ENCODE measurements around the gene RAD9B.
A peak's percentile ranks its signal among the peaks of the same experiment; 100 is the strongest.
"Not testable (repeated sequence)": the region's sequence is repeated elsewhere in the genome, so short reads cannot be mapped to it uniquely, and the experiment has no call there.

RAD9B gene

DNA sequence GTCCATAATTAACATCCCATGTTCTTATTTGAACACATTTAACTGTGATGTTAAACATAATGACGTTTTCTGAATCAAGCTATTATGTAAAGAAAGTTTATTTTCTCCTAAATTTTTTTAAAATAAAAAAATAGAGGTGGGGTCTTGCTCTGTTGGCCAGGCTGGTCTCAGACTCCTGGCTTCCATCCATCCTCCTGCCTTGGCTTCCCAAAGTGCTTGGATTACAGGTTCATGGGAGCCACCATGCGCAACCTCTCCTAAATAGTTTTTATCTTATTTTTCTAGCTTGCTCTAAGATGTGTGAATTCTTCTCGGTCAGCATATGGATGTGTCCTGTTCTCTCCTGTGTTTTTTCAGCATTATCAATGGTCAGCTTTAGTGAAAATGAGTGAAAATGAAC lies 3.2 kb downstream of the RAD9B start:
- Mint-ChIP-seq H3K9me3 (peaks cover 2 to 6% of the 10 kb centered on the region in 2 donors), H3K27me3 (no peaks in the 10 kb centered on the region), H3K27ac (no peak overlapping the region), H3K4me1 (peaks cover 8 to 18% of the 10 kb centered on the region in 2 donors), H3K4me3 (no peak overlapping the region), H3K36me3 (peaks cover 5 to 9% of the 10 kb centered on the region in 2 donors)
- DNase-seq (no peak), ATAC-seq (replicated peaks) (no peak)

- no peaks in the 10 kb centered on the region for H3K36me3 Mint-ChIP-seq
- no peaks in the 10 kb centered on the region for H3K4me1 Mint-ChIP-seq
- no peak for ATAC-seq (replicated peaks)
Observed at GRCh38 chr12:110508071-110508586, 6.0 kb downstream of the RAD9B start.

GRCh38 chr12:110513842-110514241 lies 11.7 kb downstream of the RAD9B start:
- no peak for DNase-seq
- no peaks in the 10 kb centered on the region for H3K9me3 Mint-ChIP-seq
- no peaks in the 10 kb centered on the region for H3K27me3 Mint-ChIP-seq
- no peak for ATAC-seq (replicated peaks)
- H3K4me3 Mint-ChIP-seq, result no peak overlapping the region
- H3K27ac Mint-ChIP-seq, result no peak overlapping the region
- no peaks in the 10 kb centered on the region for H3K36me3 Mint-ChIP-seq
- no peaks in the 10 kb centered on the region for H3K4me1 Mint-ChIP-seq

More at GRCh38 chr12:110508071-110508586, 6.0 kb downstream of the RAD9B start:
- Mint-ChIP-seq H3K27me3 (no peaks in the 10 kb centered on the region), H3K4me3 (no peak overlapping the region), H3K9me3 (no peaks in the 10 kb centered on the region), H3K27ac (no peak overlapping the region)
- DNase-seq, result no peak

GRCh38 chr12:110514363-110514762 lies 12.2 kb downstream of the RAD9B start:
- no peaks in the 10 kb centered on the region for H3K9me3 Mint-ChIP-seq
- H3K27ac Mint-ChIP-seq, result no peak overlapping the region
- no peak for ATAC-seq (replicated peaks)
- H3K4me1 Mint-ChIP-seq, result no peaks in the 10 kb centered on the region
- H3K27me3 Mint-ChIP-seq, result no peaks in the 10 kb centered on the region
- DNase-seq, result no peak
- no peaks in the 10 kb centered on the region for H3K36me3 Mint-ChIP-seq
- H3K4me3 Mint-ChIP-seq, result no peak overlapping the region

DNA sequence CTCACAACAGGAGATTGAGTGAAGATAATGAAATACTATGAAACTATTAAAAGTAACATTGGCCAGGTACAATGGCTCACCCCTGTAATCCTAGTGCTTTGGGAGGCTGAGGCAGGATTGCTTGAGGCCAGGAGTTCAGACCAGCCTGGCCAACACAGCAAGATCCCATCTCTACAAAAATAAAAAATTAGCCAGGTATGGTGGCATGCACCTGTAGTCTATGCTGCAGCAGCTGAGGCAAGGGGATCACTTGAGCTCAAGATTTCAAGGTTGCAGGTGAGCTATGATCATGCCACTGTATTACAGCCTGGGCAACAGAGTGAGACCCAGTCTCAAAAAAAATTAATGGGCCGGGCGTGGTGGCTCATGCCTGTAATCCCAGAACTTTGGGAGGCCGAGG lies 14.9 kb downstream of the RAD9B start:
- H3K4me1 Mint-ChIP-seq, result no peaks in the 10 kb centered on the region
- H3K4me3 Mint-ChIP-seq, result no peak overlapping the region
- no peak overlapping the region for H3K27ac Mint-ChIP-seq
- H3K36me3 Mint-ChIP-seq, result no peaks in the 10 kb centered on the region
- no peaks in the 10 kb centered on the region for H3K9me3 Mint-ChIP-seq
- ATAC-seq (replicated peaks) (no peak), DNase-seq (no peak)
- no peaks in the 10 kb centered on the region for H3K27me3 Mint-ChIP-seq

DNA sequence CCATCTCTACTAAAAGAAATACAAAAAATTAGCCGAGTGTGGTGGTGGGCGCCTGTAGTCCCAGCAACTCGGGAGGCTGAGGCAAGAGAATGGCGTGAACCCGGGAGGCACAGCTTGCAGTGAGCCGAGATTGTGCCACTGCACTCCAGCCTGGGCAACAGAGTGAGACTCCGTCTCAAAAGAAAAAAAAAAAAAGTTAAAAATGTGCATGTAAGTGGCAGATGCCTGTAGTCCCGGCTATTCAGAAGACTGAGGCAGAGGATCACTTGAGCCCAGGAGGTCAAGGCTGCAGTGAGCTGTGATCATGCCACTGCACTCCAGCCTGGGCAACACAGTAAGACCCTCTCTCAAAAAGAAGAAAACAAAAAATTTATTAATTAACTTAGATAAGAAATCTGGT lies 15.9 kb downstream of the RAD9B start:
- DNase-seq; H3K27ac Mint-ChIP-seq; H3K36me3 Mint-ChIP-seq; ATAC-seq (replicated peaks); H3K4me1 Mint-ChIP-seq; H3K9me3 Mint-ChIP-seq; H3K4me3 Mint-ChIP-seq; H3K27me3 Mint-ChIP-seq: not testable (repeated sequence)

DNA sequence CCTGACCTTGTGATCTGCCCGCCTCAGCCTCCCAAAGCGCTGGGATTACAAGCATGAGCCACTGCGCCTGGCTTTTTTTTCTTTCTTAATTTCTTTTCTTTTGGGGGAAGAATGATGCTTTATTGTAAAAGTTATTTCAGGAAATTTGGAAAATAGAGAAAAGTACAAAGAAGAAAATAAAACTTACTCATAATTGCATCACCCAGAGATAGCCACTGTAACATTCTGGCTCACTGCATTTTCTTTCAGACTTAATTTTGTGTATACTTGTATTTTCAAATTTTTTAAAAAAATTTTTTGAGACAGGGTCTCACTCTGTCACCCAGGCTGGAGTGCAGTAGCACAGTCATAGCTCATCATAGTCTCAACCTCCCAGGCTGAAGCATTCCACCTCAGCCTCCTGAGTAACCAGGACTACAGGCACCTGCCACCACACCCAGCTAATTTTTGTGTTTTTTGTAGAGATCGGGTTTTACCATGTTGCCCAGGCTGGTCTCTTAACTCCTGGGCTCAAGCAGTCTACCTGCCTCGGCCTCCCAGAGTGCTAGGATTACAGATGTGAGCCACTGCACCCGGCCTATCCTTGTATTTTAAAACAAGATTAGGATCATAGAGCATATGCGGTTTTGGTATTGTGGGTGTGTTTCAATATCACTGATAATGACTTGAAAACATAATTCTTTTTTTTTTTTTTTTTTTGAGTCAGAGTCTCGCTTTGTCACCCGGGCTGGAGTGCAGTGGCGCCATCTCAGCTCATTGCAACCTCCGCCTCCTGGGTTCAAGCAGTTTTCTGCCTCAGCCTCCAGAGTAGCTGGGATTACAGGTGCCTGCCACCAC lies 19.0 kb downstream of the RAD9B start:
- not testable (repeated sequence) for H3K27me3 Mint-ChIP-seq; DNase-seq; H3K9me3 Mint-ChIP-seq; H3K27ac Mint-ChIP-seq; H3K4me3 Mint-ChIP-seq; H3K4me1 Mint-ChIP-seq; ATAC-seq (replicated peaks); H3K36me3 Mint-ChIP-seq

DNA sequence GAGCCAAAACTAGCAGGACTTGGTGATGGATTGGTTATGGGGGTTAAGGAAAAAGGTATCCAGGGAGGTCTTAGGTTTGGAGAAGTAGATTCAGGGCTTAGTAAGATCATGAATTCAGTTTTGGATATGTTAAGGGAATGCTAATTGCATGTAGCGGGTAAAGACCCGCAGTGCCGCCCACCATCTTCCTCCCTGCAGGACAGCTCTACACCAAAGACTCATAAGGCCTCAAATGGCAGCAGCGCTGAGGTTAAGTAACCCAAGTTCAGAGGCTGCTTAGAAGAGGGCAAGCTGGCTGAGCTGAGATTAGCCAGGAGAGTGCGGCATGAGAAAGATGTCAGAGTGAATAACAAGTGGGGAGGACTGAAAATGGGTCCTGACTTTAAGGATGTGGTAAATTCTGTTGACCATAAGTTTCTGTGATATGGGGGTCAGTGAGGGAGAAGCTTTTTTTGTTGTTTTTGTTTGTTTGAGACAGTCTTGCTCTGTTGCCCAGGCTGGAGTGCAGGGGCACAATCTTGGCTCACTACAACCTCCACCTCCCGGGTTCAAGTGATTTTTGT lies 26.2 kb downstream of the RAD9B start:
- Mint-ChIP-seq H3K27me3 (no peaks in the 10 kb centered on the region), H3K27ac (peak overlapping the region; percentile 91), H3K4me1 (peaks cover 16 to 26% of the 10 kb centered on the region in 2 donors), H3K9me3 (no peaks in the 10 kb centered on the region), H3K4me3 (no peak overlapping the region), H3K36me3 (peaks cover 17 to 39% of the 10 kb centered on the region in 2 donors)
- ATAC-seq (replicated peaks), result peak in 1 of 2 donors; percentile 8
- DNase-seq, result no peak

- no peak overlapping the region for H3K27ac Mint-ChIP-seq
- H3K9me3 Mint-ChIP-seq, result no peaks in the 10 kb centered on the region
- H3K4me1 Mint-ChIP-seq, result peaks cover 16 to 26% of the 10 kb centered on the region in 2 donors
- no peak for ATAC-seq (replicated peaks)
- DNase-seq, result no peak
- H3K27me3 Mint-ChIP-seq, result no peaks in the 10 kb centered on the region
- H3K4me3 Mint-ChIP-seq, result no peak overlapping the region
- peaks cover 17 to 50% of the 10 kb centered on the region in 2 donors for H3K36me3 Mint-ChIP-seq
Observed at GRCh38 chr12:110530511-110530910, 28.4 kb downstream of the RAD9B start.

DNA sequence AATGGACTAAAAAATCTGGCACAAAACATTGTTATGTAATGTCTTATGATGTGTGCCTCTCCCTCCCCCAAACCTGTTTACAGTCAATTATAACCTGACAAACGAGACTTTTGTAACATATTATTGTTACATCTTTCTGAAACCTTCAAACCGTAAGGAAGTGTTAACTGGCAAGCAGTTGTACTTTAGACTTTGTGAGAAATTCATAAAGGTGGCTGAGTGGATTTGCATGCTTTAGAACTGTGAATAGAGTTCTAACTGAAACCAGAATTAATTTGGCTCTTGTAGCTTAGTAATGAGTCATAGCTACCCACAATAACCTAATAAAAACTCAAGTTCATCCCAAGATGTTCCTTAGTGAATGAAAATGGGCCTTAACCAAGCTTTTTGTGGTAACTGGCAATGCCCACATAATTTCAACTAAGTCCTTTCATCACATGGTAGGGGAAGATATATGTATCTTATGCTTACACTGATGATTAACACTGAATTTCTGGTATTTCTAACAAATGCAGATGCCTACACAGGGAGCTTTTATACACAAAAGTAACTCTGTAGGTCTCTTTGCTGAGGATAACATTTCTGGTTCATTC lies 29.7 kb downstream of the RAD9B start:
- Mint-ChIP-seq H3K9me3 (no peaks in the 10 kb centered on the region), H3K27me3 (no peaks in the 10 kb centered on the region), H3K4me1 (peaks cover 18 to 26% of the 10 kb centered on the region in 2 donors), H3K4me3 (no peak overlapping the region), H3K36me3 (peaks cover 24 to 57% of the 10 kb centered on the region in 2 donors), H3K27ac (peak overlapping the region; percentile 67)
- DNase-seq (no peak), ATAC-seq (replicated peaks) (peak; percentile 72 to 77)

DNA sequence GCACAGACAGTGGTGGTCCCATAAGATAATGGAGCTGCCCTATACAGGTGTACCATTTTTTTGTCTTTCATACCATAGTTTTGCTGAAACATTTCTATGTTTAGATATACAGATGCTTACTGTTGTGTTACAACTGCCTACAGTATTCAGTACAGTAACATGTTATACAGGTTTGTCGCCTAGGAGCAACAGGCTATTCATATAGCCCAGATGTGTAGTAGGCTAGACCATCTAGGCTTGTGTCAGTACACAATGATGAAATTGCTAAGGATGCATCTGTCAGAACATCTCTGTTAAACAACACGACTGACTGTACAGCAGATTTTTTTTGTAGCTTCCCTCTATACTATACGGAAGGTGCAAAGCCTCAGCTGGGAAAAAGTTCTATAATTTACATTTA lies 30.5 kb downstream of the RAD9B start:
- Mint-ChIP-seq H3K27ac (no peak overlapping the region), H3K4me1 (peaks cover 18 to 26% of the 10 kb centered on the region in 2 donors), H3K9me3 (no peaks in the 10 kb centered on the region), H3K36me3 (peaks cover 28 to 59% of the 10 kb centered on the region in 2 donors), H3K27me3 (no peaks in the 10 kb centered on the region), H3K4me3 (no peak overlapping the region)
- no peak for ATAC-seq (replicated peaks)
- DNase-seq, result no peak

- Mint-ChIP-seq H3K4me1 (peaks cover 21 to 32% of the 10 kb centered on the region in 2 donors), H3K9me3 (no peaks in the 10 kb centered on the region), H3K36me3 (peaks cover 32 to 57% of the 10 kb centered on the region in 2 donors), H3K27me3 (no peaks in the 10 kb centered on the region), H3K27ac (no peak overlapping the region), H3K4me3 (no peak overlapping the region)
- ATAC-seq (replicated peaks) (no peak), DNase-seq (no peak)
Observed at GRCh38 chr12:110533607-110534006, 31.5 kb downstream of the RAD9B start.

DNA sequence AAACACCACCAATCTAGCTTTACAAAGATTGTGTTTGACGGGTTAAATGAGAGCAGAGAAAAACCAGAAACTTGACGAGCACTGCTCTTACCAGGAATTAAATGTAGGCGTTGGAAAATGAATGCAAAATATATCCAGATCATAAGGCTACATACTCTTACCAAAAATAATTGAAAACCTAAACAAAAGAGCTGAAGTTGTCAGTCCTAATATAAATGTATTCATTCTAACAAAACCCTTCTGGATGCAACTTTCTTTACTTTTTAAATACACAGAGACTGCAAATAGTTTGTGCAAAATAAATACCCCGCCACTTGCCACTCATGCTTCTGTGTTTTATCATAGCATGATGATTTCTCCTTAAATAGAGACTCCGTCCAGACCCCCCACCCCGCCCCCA lies 32.7 kb downstream of the RAD9B start:
- no peaks in the 10 kb centered on the region for H3K9me3 Mint-ChIP-seq
- ATAC-seq (replicated peaks) (no peak), DNase-seq (no peak)
- H3K4me3 Mint-ChIP-seq, result no peak overlapping the region
- H3K27me3 Mint-ChIP-seq, result no peaks in the 10 kb centered on the region
- peaks cover 20 to 33% of the 10 kb centered on the region in 2 donors for H3K4me1 Mint-ChIP-seq
- no peak overlapping the region for H3K27ac Mint-ChIP-seq
- H3K36me3 Mint-ChIP-seq, result peaks cover 31 to 56% of the 10 kb centered on the region in 2 donors

GRCh38 chr12:110536834-110537604 lies 34.9 kb downstream of the RAD9B start:
- Mint-ChIP-seq H3K4me1 (peaks cover 12 to 22% of the 10 kb centered on the region in 2 donors), H3K36me3 (peaks cover 28 to 48% of the 10 kb centered on the region in 2 donors), H3K27me3 (no peaks in the 10 kb centered on the region), H3K27ac (peak overlapping the region; percentile 70), H3K9me3 (no peaks in the 10 kb centered on the region), H3K4me3 (no peak overlapping the region)
- no peak for DNase-seq
- ATAC-seq (replicated peaks), result no peak

Data from stimulated activated naive B cell treated with anti-CD40 and anti-IgM and Interleukin-4, amounts not matched to agents 10 μg/mL and 1 μg/mL and 100 μg/mL, for 72 hours (primary cell).